NCI-H2196 (cell line): ENCODE results near the gene GRPR.
"Not testable (repeated sequence)": the region's sequence is repeated elsewhere in the genome, so short reads cannot be mapped to it uniquely, and the experiment has no call there.

Experiments used
- DNase-seq: peaks from one replicate; lab custom pipeline; 2025; ENCODE audit not compliant: unreplicated experiment; lab: John Stamatoyannopoulos, UW

The GRPR gene

DNA sequence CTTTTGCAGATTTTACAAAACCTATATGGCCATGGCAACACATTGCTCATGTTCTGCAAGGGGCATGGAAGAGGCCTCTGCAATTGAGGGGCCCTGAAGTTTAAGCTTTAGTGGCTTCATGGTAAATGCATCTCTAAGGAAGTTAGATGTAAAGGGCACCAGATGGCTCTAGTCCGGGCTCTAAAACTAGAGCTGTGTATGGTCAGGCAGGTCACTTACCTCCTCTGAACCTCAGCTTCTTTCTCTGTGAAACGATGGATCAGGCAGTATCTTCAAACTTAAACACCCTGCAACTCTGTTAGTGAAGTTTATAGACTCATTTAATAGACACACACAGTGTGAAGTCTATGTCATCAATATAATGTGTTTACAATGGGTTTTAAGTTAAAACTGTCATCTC lies 53.9 kb downstream of the GRPR start:
- DNase-seq, result no peak

DNA sequence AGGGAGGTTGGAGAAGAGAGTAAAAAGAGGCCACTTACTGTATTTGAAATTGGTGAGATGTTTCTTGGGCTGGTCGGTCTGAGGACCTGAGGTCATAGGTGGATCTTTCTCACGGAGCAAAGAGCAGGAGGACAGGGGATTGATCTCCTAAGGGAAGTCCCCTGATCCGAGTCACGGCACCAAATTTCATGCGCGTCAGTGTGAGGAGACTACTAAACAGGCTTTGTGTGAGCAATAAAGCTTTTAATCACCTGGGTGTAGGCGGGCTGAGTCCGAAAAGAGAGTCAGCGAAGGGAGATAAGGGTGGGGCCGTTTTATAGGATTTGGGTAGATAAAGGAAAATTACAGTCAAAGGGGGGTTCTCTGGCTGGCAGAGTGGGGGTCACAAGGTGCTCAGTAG lies 60.5 kb downstream of the GRPR start:
- DNase-seq, result not testable (repeated sequence)

DNA sequence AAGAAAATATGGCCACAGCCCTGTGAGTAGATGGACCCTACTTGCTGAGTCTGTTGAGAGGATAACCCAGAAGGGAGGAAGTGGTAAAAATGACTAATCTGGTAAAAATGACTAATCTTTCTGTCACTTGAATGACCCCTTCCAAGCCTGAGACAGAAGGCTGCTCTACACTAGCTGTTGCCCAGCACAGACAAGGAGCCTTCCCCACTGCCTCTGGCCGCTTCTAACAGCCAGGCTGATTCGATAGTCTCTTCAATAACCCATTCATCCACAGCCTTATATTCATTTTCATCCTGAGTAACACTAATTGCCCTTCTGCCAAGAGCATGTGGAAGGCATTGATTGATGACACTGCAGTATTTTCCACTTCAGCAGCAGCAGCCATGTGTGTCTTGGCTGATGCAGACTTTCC lies 62.4 kb downstream of the GRPR start:
- DNase-seq, result no peak

DNA sequence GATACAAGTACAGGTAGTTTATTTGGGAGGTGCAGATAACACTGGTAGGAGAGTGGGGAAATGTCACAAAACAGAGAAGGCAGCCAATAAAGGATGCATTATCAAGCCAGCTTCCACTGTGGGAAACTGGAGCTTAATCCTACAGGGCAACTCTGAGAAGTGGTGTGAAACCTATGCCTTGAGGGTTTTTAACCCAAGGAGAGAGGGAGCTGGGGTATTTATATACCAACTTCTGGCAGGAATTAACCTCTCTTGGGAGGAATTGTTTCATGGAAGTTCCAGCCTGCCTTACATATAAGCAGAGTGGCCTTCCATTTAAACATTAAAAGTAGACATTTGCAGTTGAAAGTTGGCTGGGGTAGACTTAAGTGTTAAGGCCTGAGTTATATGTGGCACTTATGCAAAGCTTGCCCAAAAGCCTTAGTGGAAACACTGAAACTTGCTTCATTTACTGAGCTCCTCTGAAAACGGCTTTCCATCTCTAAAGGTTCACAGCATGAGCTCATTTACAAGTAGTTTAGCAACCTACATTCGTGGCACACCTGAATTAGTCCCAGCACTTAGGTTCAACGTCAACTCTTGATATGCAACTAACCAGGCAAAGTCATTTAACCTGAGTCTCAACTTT lies 63.1 kb downstream of the GRPR start:
- DNase-seq, result no peak

DNA sequence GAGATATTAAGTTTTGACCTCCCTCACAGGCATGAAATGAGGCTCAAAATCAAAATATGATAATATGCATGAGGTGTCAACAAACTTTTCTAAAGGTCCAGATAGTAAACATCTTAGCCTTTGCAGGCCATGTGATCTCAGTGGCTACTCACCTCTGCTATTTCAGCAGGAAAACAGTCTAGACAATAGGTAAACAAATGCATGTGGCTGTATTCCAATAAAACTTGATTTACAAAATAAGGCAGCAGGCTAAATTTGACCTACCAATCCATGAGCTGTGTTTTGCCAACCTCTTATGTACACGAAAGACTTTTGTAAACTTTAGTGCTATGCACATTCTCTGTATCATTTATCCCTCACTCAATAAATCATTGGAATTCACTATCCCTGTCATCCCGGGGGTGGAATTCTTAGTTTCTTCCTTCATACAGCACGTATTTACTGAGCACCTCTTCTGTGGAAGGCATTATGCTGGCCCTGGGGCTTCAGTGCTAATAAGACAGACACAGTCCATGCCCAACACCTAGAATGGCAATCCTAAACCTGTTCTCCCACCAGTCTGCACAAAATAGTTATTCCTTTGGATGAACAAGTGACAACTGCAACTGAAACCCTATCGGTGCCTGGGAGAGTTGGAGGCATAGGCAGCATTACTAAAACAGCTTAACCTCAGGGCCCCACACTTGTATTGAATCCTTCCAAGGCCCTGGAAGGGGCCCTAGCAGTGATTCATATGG lies 63.8 kb downstream of the GRPR start:
- DNase-seq, result no peak

DNA sequence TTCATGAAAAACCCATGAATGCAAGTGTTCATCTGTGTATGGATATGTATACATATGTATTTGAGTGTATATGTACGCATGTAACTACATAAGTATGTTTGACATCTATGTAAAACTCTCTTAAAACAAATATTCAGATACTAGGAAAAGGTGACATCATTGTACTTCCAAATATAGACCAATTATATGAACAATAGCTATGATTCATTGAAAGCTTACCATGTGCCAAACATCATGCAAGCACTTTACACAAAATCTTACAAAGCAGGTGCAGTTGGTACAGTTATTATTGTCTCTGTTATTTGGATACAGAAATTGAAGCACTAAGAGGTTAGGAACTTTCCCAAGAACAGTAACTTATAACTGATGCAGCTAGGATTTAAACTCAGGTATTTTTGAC lies 65.3 kb downstream of the GRPR start:
- DNase-seq, result no peak

DNA sequence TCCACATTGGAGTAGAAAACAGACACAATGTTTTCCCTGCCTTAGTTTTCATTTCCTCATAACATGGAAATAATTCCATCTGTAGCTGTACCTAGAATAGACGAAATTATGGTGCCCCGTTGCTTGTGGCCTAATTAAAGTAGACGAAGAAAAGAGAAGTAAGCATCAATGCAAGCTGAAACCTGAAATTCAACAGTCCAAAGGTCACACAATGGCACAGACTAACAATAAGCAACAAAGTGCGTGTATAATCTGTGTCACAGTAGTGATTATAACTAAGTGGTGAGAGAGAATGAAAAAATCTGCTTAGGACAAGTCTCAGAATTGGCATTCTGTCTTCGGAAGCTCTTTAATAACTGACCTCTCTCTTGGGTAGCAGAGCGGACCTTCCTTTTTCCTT lies 68.2 kb downstream of the GRPR start:
- no peak for DNase-seq

DNA sequence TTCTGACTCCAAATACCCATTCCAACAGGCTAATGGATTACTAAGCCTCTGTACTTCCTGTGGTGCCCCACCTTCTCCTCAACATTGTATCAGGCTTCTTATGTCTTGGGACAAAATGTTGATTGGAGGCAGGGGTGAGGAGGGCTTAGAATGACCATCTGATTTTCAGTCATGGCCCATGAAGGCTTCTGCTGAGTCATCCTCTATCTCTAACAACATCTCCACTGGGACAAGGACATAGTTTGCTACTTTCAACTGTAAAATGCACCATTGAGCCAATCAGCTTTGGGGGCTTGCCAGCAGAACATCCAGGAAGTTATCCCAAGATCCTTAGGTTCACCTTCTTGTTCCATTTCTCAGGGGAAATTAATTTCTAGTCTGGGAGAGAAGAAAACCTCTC lies 73.5 kb downstream of the GRPR start:
- DNase-seq, result no peak

DNA sequence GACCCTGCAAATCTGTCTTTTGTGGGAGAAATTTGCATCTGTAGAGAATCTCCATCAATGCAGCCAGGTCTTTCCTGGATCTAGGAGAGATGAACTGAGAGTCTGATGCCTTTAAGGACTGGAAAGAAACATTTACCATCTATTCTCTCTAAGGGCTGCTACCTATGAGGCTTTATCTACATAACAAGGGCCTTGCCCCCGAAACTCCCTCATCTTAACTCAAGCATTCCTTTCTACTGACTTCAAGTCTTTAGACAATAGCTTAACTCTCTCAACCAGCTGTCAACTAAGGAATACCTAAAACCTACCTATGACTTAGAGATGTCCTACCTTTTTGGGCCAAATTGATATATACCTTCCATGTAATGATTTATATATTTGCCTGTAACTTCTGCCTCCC lies 76.0 kb downstream of the GRPR start:
- DNase-seq, result no peak

DNA sequence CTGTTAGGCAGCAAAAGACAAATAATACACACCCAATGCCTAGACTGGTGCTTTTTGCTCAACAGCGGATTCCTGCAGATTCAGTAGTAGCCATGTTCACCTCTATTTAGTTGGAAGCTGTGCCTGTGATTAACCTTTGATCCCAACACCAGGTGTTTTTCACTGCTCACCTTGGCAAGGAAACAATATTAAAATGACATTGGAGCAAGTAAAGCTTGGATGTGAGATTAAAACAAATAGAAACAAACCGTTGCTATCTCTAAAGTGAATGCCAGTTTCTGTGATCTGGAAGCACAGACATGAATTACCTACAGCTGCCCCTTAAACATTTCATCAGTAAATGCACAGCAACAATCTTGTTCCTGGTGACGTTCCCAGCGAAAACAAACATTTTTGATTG lies 79.6 kb downstream of the GRPR start:
- no peak for DNase-seq
